IMR-90 (cell line): Measurements from ENCODE around the gene ROR2.

Experiments used
- BHLHE40 ChIP-seq: fragments of 150-350 bp; IDR thresholded peaks from 2 replicates; pipeline ENCODE4 v1.6.1; 2016; ENCODE audit warnings: mild to moderate bottlenecking, low read depth, low read length
- CHD1 ChIP-seq: IDR thresholded peaks from 2 replicates; pipeline ENCODE4 v1.6.1; 2012; ENCODE audit warnings: low read depth, low read length, improper control_type of control experiment
- FOS ChIP-seq: fragments of 150-350 bp; IDR thresholded peaks from 2 replicates; pipeline ENCODE4 v1.6.1; 2016; ENCODE audit warnings: low read depth, low read length
- MAFK ChIP-seq: IDR thresholded peaks from 2 replicates; pipeline ENCODE4 v1.6.1; 2012; ENCODE audit warnings: low read depth, low read length, improper control_type of control experiment
- MAZ ChIP-seq: IDR thresholded peaks from 2 replicates; pipeline ENCODE4 v1.6.1; 2012; ENCODE audit warnings: low read depth, mild to moderate bottlenecking, low read length, improper control_type of control experiment, moderate library complexity, borderline replicate concordance
- MXI1 ChIP-seq: IDR thresholded peaks from 2 replicates; pipeline ENCODE4 v1.6.1; 2012; ENCODE audit warnings: low read depth, mild to moderate bottlenecking, low read length, moderate library complexity, borderline replicate concordance
- POLR2A ChIP-seq: IDR thresholded peaks from 2 replicates; pipeline ENCODE4 v1.6.1; 2012; ENCODE audit warnings: mild to moderate bottlenecking, low read depth, low read length
- RAD21 ChIP-seq: IDR thresholded peaks from 2 replicates; pipeline ENCODE4 v1.6.1; 2012; ENCODE audit warnings: low read length, improper control_type of control experiment
- RCOR1 ChIP-seq: IDR thresholded peaks from 2 replicates; pipeline ENCODE4 v1.6.1; 2012; ENCODE audit warnings: mild to moderate bottlenecking, low read length, improper control_type of control experiment; ENCODE audit not compliant: insufficient replicate concordance
- RFX5 ChIP-seq: IDR thresholded peaks from 2 replicates; pipeline ENCODE4 v1.8.0; 2012; ENCODE audit warnings: low read depth, mild to moderate bottlenecking, low read length, moderate library complexity
- SMC3 ChIP-seq: fragments of 150-350 bp; IDR thresholded peaks from 2 replicates; pipeline ENCODE4 v1.6.1; 2016; ENCODE audit warnings: low read depth, mild to moderate bottlenecking, antibody characterized with exemption, low read length, moderate library complexity
- TF ChIP-seq, protein P1 (sequence below): conservative IDR thresholded peaks from 2 replicates; pipeline ENCODE4 v1.5.1; 2012; ENCODE audit warnings: mild to moderate bottlenecking, low read depth, low read length, improper control_type of control experiment
- TF ChIP-seq, protein P2 (sequence below): fragments of 150-350 bp; IDR thresholded peaks from 2 replicates; pipeline ENCODE4 v1.6.1; 2017; ENCODE audit warnings: mild to moderate bottlenecking, antibody characterized with exemption, low read length, low read depth
- TF ChIP-seq, protein P3 (sequence below): fragments of 150-350 bp; IDR thresholded peaks from 2 replicates; pipeline ENCODE4 v1.6.1; 2016; ENCODE audit warnings: low read depth, mild to moderate bottlenecking, low read length, moderate library complexity, borderline replicate concordance

DNA sequence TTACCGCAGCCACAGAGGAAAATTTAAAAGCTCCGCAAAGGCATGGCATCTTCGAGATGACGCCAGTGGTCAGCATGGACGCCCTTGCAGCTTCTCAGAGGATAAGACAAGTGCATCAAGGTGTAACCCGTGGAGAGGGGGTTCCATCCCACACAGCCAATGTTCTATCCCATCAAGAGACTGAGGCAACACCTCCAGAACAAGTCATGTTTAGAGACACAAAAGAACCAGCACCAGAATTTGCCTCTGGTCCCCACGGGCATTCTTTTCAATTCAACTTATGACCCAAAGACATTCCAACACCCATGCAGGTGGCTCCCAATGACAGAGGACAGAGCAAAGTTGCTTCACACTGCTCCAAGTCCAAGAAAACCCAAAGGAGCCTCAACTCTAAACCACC lies 20.7 kb downstream of the ROR2 start:
- TF ChIP-seq, protein P1, sequence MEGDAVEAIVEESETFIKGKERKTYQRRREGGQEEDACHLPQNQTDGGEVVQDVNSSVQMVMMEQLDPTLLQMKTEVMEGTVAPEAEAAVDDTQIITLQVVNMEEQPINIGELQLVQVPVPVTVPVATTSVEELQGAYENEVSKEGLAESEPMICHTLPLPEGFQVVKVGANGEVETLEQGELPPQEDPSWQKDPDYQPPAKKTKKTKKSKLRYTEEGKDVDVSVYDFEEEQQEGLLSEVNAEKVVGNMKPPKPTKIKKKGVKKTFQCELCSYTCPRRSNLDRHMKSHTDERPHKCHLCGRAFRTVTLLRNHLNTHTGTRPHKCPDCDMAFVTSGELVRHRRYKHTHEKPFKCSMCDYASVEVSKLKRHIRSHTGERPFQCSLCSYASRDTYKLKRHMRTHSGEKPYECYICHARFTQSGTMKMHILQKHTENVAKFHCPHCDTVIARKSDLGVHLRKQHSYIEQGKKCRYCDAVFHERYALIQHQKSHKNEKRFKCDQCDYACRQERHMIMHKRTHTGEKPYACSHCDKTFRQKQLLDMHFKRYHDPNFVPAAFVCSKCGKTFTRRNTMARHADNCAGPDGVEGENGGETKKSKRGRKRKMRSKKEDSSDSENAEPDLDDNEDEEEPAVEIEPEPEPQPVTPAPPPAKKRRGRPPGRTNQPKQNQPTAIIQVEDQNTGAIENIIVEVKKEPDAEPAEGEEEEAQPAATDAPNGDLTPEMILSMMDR, result no peak
- TF ChIP-seq CHD1 (no peak), POLR2A (no peak), SMC3 (no peak), RFX5 (no peak), RCOR1 (no peak), MAFK (no peak), MXI1 (no peak), BHLHE40 (no peak), RAD21 (no peak), MAZ (no peak), FOS (no peak)
- TF ChIP-seq, protein P2, sequence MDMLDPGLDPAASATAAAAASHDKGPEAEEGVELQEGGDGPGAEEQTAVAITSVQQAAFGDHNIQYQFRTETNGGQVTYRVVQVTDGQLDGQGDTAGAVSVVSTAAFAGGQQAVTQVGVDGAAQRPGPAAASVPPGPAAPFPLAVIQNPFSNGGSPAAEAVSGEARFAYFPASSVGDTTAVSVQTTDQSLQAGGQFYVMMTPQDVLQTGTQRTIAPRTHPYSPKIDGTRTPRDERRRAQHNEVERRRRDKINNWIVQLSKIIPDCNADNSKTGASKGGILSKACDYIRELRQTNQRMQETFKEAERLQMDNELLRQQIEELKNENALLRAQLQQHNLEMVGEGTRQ, result no peak
- TF ChIP-seq, protein P3, sequence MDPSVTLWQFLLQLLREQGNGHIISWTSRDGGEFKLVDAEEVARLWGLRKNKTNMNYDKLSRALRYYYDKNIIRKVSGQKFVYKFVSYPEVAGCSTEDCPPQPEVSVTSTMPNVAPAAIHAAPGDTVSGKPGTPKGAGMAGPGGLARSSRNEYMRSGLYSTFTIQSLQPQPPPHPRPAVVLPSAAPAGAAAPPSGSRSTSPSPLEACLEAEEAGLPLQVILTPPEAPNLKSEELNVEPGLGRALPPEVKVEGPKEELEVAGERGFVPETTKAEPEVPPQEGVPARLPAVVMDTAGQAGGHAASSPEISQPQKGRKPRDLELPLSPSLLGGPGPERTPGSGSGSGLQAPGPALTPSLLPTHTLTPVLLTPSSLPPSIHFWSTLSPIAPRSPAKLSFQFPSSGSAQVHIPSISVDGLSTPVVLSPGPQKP, result no peak
